ENCODE measurements around the gene MIOS. TPM values are rescaled to one million over a fixed set of nuclear protein-coding genes. Genes with fewer than 3 reads are reported as not detected.
A peak's percentile ranks its signal among the peaks of the same experiment; 100 is the strongest.
"Not testable (repeated sequence)": the region's sequence is repeated elsewhere in the genome, so short reads cannot be mapped to it uniquely, and the experiment has no call there.

The MIOS gene
- total RNA-seq, 1 experiment from 2014 or later, result 21.3 TPM

GRCh38 chr7:7548407-7548806 lies 18.3 kb upstream of the MIOS start:
- Histone ChIP-seq H3K36me3 (no peaks in the 10 kb centered on the region), H3K4me3 (no peak overlapping the region), H3K9me3 (0 out of 2 replicates have a peak, but pooled peaks cover 2% of the 10 kb centered on the region), H3K27me3 (no peaks in the 10 kb centered on the region)
- no peak for DNase-seq

GRCh38 chr7:7550663-7551062 lies 16.0 kb upstream of the MIOS start:
- no peak for DNase-seq
- no peak overlapping the region for H3K4me3 ChIP-seq
- H3K27me3 ChIP-seq, result no peaks in the 10 kb centered on the region
- H3K36me3 ChIP-seq, result no peaks in the 10 kb centered on the region
- 0 out of 2 replicates have a peak, but pooled peaks cover 2% of the 10 kb centered on the region for H3K9me3 ChIP-seq

GRCh38 chr7:7552199-7552598 lies 14.5 kb upstream of the MIOS start:
- Histone ChIP-seq H3K9me3 (peaks cover 6% of the 10 kb centered on the region), H3K4me3 (no peak overlapping the region), H3K36me3 (no peaks in the 10 kb centered on the region), H3K27me3 (no peaks in the 10 kb centered on the region)
- DNase-seq, result no peak

- no peaks in the 10 kb centered on the region for H3K36me3 ChIP-seq
- peaks cover 9% of the 10 kb centered on the region for H3K9me3 ChIP-seq
- DNase-seq, result no peak
- H3K4me3 ChIP-seq, result no peak overlapping the region
- H3K27me3 ChIP-seq, result no peaks in the 10 kb centered on the region
Measured at GRCh38 chr7:7553386-7553785, 13.3 kb upstream of the MIOS start.

GRCh38 chr7:7554021-7554432 lies 12.7 kb upstream of the MIOS start:
- Histone ChIP-seq H3K27me3 (no peaks in the 10 kb centered on the region), H3K9me3 (peaks cover 12% of the 10 kb centered on the region), H3K4me3 (no peak overlapping the region), H3K36me3 (no peaks in the 10 kb centered on the region)
- peak; percentile 68 for DNase-seq

- peaks cover 12% of the 10 kb centered on the region for H3K9me3 ChIP-seq
- no peaks in the 10 kb centered on the region for H3K36me3 ChIP-seq
- H3K27me3 ChIP-seq, result no peaks in the 10 kb centered on the region
- no peak overlapping the region for H3K4me3 ChIP-seq
- no peak for DNase-seq
Measured at GRCh38 chr7:7554649-7555575, 11.8 kb upstream of the MIOS start.

GRCh38 chr7:7556852-7557251 lies 9.8 kb upstream of the MIOS start:
- no peak for DNase-seq
- no peak overlapping the region for H3K4me3 ChIP-seq
- no peaks in the 10 kb centered on the region for H3K36me3 ChIP-seq
- H3K27me3 ChIP-seq, result no peaks in the 10 kb centered on the region
- peaks cover 12% of the 10 kb centered on the region for H3K9me3 ChIP-seq

GRCh38 chr7:7557252-7557651 lies 9.4 kb upstream of the MIOS start:
- Histone ChIP-seq H3K4me3 (no peak overlapping the region), H3K27me3 (no peaks in the 10 kb centered on the region), H3K36me3 (no peaks in the 10 kb centered on the region), H3K9me3 (peaks cover 12% of the 10 kb centered on the region)
- no peak for DNase-seq

GRCh38 chr7:7561591-7561990 lies 5.1 kb upstream of the MIOS start:
- not testable (repeated sequence) for H3K27me3 ChIP-seq, DNase-seq, H3K9me3 ChIP-seq, H3K36me3 ChIP-seq, H3K4me3 ChIP-seq

- no peaks in the 10 kb centered on the region for H3K27me3 ChIP-seq
- H3K9me3 ChIP-seq, result peaks cover 7% of the 10 kb centered on the region; the same call in 1 of the 2 replicates
- DNase-seq, result no peak
- H3K4me3 ChIP-seq, result no peak overlapping the region
- no peaks in the 10 kb centered on the region for H3K36me3 ChIP-seq
Measured at GRCh38 chr7:7562736-7563135, 3.9 kb upstream of the MIOS start.

GRCh38 chr7:7563269-7563668 lies 3.4 kb upstream of the MIOS start:
- DNase-seq, result no peak
- H3K9me3 ChIP-seq, result peaks cover 3% of the 10 kb centered on the region; the same call in 1 of the 2 replicates

GRCh38 chr7:7563813-7564212 lies 2.9 kb upstream of the MIOS start:
- H3K4me3 ChIP-seq, result no peak overlapping the region
- H3K36me3 ChIP-seq, result peaks cover 2% of the 10 kb centered on the region; the same call in 1 of the 2 replicates
- no peak for DNase-seq
- no peaks in the 10 kb centered on the region for H3K27me3 ChIP-seq
- no peaks in the 10 kb centered on the region; the same call in 1 of the 2 replicates for H3K9me3 ChIP-seq

More at GRCh38 chr7:7563269-7563668, 3.4 kb upstream of the MIOS start:
- H3K27me3 ChIP-seq, result no peaks in the 10 kb centered on the region
- no peaks in the 10 kb centered on the region for H3K36me3 ChIP-seq
- no peak overlapping the region for H3K4me3 ChIP-seq

- no peak for DNase-seq
- Histone ChIP-seq H3K4me3 (no peak overlapping the region), H3K9me3 (no peaks in the 10 kb centered on the region; the same call in 1 of the 2 replicates), H3K36me3 (peaks cover 5% of the 10 kb centered on the region), H3K27me3 (no peaks in the 10 kb centered on the region)
Measured at GRCh38 chr7:7564323-7564780, 2.3 kb upstream of the MIOS start.

GRCh38 chr7:7565018-7565680 lies 1.5 kb upstream of the MIOS start:
- no peak for DNase-seq

GRCh38 chr7:7565746-7566650 lies 686 bp upstream of the MIOS start:
- Histone ChIP-seq H3K36me3 (peaks cover 17% of the 10 kb centered on the region), H3K9me3 (no peaks in the 10 kb centered on the region), H3K4me3 (peak overlapping the region; percentile 63), H3K27me3 (no peaks in the 10 kb centered on the region)
- DNase-seq, result no peak

More at GRCh38 chr7:7565018-7565680, 1.5 kb upstream of the MIOS start:
- H3K4me3 ChIP-seq, result no peak overlapping the region
- H3K27me3 ChIP-seq, result no peaks in the 10 kb centered on the region
- peaks cover 11% of the 10 kb centered on the region for H3K36me3 ChIP-seq
- H3K9me3 ChIP-seq, result no peaks in the 10 kb centered on the region

- peak overlapping the region; percentile 63 for H3K4me3 ChIP-seq
- no peaks in the 10 kb centered on the region for H3K9me3 ChIP-seq
- H3K36me3 ChIP-seq, result peaks cover 34% of the 10 kb centered on the region
- DNase-seq, result no peak
- H3K27me3 ChIP-seq, result no peaks in the 10 kb centered on the region
Measured at GRCh38 chr7:7567898-7568531, 1.3 kb downstream of the MIOS start.

Data from MG63 (cell line).